ENCODE data around the gene FAM78B. TPM values are rescaled to one million over a fixed set of nuclear protein-coding genes. Genes with fewer than 3 reads are reported as not detected.
A peak's percentile ranks its signal among the peaks of the same experiment; 100 is the strongest.

Gene FAM78B
- total and polyA plus RNA-seq, 2 of the 8 experiments (the other 6 are each of a cell fraction or from before 2014, with no cell fraction given): 2.3 to 3.6 TPM

DNA sequence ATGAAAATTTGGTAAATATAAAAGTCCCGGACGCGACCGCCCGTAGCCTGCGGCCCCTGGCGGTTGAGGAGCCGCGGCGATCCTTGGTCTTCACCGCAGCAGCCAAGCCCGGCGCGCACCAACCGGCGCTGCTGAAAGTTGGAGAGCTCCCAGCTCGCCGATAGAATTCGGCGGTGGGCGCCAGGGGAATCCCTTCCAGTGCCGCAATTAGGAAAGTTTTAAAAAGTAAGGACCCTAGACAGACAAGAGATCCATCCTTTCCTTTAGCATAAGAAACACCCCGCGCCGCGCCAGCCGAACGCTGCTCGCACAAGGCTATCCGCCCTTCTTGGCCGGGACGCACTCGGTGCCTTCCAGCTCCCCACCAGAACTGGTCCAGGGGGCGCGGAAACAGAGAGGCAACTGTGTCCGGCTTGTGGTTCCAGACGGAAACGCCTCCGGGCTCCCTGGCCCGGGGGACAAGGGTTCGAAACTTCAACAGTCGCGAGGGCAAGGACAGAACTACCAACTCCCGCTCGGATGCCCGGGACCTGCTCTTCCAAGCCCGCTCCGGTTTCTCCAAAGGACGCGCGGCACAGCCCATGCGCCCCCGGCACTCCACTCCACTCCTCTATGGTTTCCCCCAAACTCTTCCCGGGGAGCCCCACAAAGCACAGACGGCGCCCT lies 1.7 kb downstream of the FAM78B start (continued):
- TF ChIP-seq TAF7 (optimal IDR thresholded peaks at IDR 0.05; ENCODE audit: borderline replicate concordance, low read depth, low read length) (peak; percentile 21), EZH2 (IDR thresholded peaks at IDR 0.05; ENCODE audit: low read depth, low read length, severe bottlenecking) (peak; percentile 11), KDM1A (IDR thresholded peaks at IDR 0.05; ENCODE audit: borderline replicate concordance, low read length) (no peak), TEAD4 (IDR thresholded peaks at IDR 0.05; ENCODE audit: low read depth, low read length) (no peak), ASH2L (IDR thresholded peaks at IDR 0.05; ENCODE audit: low read length) (peak; percentile 53), SAP30 (IDR thresholded peaks at IDR 0.05; ENCODE audit: insufficient read depth, insufficient replicate concordance, low read length) (no peak), POLR2A (IDR thresholded peaks at IDR 0.05; ENCODE audit: control extremely low read depth in 1 of 2, low read depth in 2 of 2, low read length in 2 of 2) (no peak), BRCA1 (IDR thresholded peaks at IDR 0.05; ENCODE audit: low read depth, low read length) (no peak), CEBPB (IDR thresholded peaks at IDR 0.05; ENCODE audit: low read depth, low read length) (no peak), JUN (IDR thresholded peaks at IDR 0.05; ENCODE audit: low read depth, low read length) (no peak), SRF (IDR thresholded peaks at IDR 0.05; ENCODE audit: low read depth, low read length) (no peak), SIX5 (IDR thresholded peaks at IDR 0.05; ENCODE audit: low read depth, low read length) (no peak), POU5F1 (IDR thresholded peaks at IDR 0.05; ENCODE audit: low read depth, low read length) (no peak), CHD1 (IDR thresholded peaks at IDR 0.05; ENCODE audit: low read depth, low read length) (no peak), GABPA (IDR thresholded peaks at IDR 0.05; ENCODE audit: borderline replicate concordance, insufficient read depth, low read length) (0 out of 2 replicates have a peak, but pooled peaks have one; percentile 24), RBBP5 (IDR thresholded peaks at IDR 0.05; ENCODE audit: borderline replicate concordance, low read depth, low read length) (peak; percentile 71), KDM5A (IDR thresholded peaks at IDR 0.05; ENCODE audit: low read length) (no peak), SP1 (IDR thresholded peaks at IDR 0.05; ENCODE audit: low read depth, low read length) (no peak), SP2 (IDR thresholded peaks at IDR 0.05; ENCODE audit: low read length) (no peak), HDAC2 (IDR thresholded peaks at IDR 0.05; ENCODE audit: borderline replicate concordance in 1 of 2, low read depth in 2 of 2, low read length in 2 of 2) (peak in 1 of 2 experiments; percentile 73; a peak in 1 of 4 replicates), ZNF274 (IDR thresholded peaks at IDR 0.05; ENCODE audit: borderline replicate concordance, extremely low read depth, low read length) (no peak)
- TF ChIP-seq, protein P1, sequence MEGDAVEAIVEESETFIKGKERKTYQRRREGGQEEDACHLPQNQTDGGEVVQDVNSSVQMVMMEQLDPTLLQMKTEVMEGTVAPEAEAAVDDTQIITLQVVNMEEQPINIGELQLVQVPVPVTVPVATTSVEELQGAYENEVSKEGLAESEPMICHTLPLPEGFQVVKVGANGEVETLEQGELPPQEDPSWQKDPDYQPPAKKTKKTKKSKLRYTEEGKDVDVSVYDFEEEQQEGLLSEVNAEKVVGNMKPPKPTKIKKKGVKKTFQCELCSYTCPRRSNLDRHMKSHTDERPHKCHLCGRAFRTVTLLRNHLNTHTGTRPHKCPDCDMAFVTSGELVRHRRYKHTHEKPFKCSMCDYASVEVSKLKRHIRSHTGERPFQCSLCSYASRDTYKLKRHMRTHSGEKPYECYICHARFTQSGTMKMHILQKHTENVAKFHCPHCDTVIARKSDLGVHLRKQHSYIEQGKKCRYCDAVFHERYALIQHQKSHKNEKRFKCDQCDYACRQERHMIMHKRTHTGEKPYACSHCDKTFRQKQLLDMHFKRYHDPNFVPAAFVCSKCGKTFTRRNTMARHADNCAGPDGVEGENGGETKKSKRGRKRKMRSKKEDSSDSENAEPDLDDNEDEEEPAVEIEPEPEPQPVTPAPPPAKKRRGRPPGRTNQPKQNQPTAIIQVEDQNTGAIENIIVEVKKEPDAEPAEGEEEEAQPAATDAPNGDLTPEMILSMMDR (IDR thresholded peaks at IDR 0.05; ENCODE audit: control extremely low read depth in 1 of 3, insufficient read depth in 1 of 3, low read depth in 1 of 3, low read length in 3 of 3): peak; percentile 53 to 69 (median 61)
